Liver (tissue), 3 donors: ENCODE results near the gene PTGS2.

Source experiments
- EGR1 ChIP-seq, 2 donors: IDR thresholded peaks; 2 replicates each; pipeline ENCODE4 v1.6.1; 2016 to 2018; ENCODE audit warnings: antibody characterized with exemption in 2 of 2, low read depth in 2 of 2
- GABPA ChIP-seq, 2 donors: IDR thresholded peaks in 1 of 2; conservative IDR thresholded peaks in 1 of 2; 2 replicates each; pipeline ENCODE4 v1.6.1; 2016; ENCODE audit warnings: antibody characterized with exemption in 2 of 2, mild to moderate bottlenecking in 1 of 2, moderate library complexity in 1 of 2
- JUND ChIP-seq, 2 donors: IDR thresholded peaks; 2 replicates each; pipeline ENCODE4 v1.6.1; 2016; ENCODE audit warnings: antibody characterized with exemption in 2 of 2
- RAD21 ChIP-seq, 2 donors: IDR thresholded peaks; 2 replicates each; pipeline ENCODE4 v1.6.1; 2016; ENCODE audit warnings: antibody characterized with exemption in 2 of 2, mild to moderate bottlenecking in 2 of 2
- TAF1 ChIP-seq: conservative IDR thresholded peaks from 2 replicates; pipeline ENCODE4 v1.6.1; 2016; ENCODE audit warnings: antibody characterized with exemption, mild to moderate bottlenecking
- YY1 ChIP-seq: IDR thresholded peaks from 2 replicates; pipeline ENCODE4 v1.6.1; 2016; ENCODE audit warnings: antibody characterized with exemption, mild to moderate bottlenecking
- TF ChIP-seq, protein P1 (sequence below): fragments of 150-350 bp; IDR thresholded peaks from 2 replicates; pipeline ENCODE4 v1.5.1; 2017; ENCODE audit warnings: improper control_type of control experiment, low read depth, low read length; ENCODE audit not compliant: missing input control
- donor health status: healthy.
- donor health status: healthy.

DNA sequence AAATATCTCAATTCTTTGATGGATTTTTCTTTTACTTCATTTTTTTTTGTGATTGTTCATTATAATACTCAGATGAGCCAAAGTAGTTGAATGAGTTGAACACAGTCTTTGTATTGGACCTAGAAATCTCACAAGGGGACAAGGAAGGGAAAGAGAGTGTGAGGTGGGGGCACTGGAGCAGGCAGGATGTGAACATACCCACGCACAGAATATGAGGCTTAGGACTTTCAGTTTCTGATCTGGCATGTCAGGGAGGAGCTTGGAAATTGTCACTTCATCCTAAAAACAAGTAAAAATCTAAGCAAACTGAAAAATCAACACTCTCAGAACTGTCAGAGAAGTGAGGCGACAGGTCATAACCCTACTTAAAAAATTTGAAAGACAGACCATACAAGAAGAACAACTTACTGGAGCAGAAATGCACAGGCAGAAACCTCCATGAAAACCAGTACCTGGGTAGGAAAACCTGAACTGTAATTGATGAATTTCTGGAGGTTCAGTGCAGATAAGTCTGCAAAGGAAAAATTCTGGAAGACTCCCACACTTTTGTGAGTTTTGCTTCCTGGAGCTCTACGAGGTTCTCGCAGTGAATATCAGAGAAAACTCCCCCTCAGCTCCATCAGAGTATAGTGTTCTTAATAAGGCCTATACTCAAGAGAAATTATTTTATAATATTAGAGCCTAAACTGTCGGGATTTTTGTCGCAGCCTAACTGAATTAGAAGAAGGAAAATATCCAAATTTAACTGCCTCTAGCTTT is 3.6 kb upstream of the PTGS2 start:
- TF ChIP-seq GABPA (IDR thresholded peaks at IDR 0.05 in 1 of 2, conservative IDR thresholded peaks at IDR 0.05 in 1 of 2) (no peak), TAF1 (no peak), JUND (IDR thresholded peaks at IDR 0.05) (no peak), YY1 (no peak), RAD21 (IDR thresholded peaks at IDR 0.05) (no peak), EGR1 (IDR thresholded peaks at IDR 0.05; ENCODE audit: low read depth in 2 of 2) (no peak)
- TF ChIP-seq, protein P1, sequence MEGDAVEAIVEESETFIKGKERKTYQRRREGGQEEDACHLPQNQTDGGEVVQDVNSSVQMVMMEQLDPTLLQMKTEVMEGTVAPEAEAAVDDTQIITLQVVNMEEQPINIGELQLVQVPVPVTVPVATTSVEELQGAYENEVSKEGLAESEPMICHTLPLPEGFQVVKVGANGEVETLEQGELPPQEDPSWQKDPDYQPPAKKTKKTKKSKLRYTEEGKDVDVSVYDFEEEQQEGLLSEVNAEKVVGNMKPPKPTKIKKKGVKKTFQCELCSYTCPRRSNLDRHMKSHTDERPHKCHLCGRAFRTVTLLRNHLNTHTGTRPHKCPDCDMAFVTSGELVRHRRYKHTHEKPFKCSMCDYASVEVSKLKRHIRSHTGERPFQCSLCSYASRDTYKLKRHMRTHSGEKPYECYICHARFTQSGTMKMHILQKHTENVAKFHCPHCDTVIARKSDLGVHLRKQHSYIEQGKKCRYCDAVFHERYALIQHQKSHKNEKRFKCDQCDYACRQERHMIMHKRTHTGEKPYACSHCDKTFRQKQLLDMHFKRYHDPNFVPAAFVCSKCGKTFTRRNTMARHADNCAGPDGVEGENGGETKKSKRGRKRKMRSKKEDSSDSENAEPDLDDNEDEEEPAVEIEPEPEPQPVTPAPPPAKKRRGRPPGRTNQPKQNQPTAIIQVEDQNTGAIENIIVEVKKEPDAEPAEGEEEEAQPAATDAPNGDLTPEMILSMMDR = no peak
